NCI-H1694 treated with DMSO at 0.1 percent for 48 hours (cell line): Measurements from ENCODE around the gene ZHX3.
"Not testable (repeated sequence)": the region's sequence is repeated elsewhere in the genome, so short reads cannot be mapped to it uniquely, and the experiment has no call there.

ENCODE experiments used
- DNase-seq: peaks from one replicate; lab custom pipeline; 2025; lab: John Stamatoyannopoulos, UW

Gene ZHX3

DNA sequence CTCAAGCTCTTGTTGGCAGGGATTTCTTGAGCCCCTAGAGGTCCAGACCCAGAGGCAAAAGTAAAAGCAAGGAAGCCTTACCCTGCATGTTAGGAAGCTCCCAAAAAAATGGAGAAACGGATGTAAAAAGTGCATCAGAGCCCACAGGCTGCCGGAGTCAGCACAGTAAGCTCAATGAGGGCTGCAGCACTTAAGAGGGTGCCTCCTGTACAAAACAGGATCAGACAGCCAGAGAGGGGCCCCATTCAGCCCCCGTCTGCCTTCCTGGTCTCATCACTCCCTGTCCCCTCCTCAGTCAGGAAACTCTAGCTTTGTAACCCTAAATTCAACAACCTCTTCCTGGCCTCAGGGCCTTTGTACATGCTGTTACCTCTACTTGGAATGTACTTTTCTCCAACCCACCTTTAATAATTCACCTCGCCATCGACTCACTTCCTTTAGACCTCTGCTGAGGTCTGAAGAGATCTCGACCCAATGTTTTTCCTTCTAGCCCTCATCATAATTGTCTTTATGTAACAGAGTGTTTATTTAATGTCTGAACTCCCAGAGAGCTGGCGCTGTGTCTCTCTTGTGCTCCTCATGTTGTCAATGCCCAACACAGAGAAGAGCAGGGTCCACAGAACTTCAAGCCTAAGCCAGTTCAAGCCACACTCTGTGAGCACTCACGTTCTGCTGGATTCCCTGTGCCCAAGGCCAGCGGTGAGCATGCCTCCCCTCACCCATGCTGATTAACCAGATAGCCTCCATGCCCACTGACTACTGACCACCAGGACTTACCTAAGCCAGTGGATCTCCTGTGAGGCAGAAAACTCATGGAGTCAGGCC, 183.0 kb downstream of the ZHX3 start:
- no peak for DNase-seq

DNA sequence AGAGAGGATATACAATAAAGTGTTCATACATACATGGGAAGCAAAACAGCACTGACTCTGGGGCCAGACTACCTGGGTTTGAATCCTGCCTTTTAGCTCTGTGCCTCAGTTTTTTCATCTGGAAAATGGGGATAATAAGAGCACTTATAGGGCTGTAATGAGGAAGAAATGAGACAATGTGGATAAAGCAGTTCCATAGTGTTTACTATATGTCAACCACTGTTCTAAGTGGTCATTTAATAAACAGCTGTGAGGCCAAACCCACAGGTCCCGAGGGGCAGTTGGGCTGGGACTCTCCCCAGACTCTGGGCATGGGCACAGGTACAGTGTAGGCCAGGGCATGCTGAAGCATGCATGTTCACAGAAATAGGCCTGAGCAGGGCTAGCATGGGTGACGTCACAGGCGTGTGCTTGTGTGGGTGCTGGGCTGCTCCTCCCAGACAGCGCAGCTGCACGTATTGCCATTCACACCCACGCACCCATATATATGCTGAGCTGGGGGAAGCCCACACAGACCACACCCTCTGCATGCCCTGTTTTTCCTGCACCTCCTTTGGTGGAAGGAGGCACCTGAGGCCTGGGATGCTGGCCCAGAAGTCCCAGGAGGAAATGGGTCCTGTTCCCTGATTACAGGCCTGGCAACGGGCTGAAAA, 183.7 kb downstream of the ZHX3 start:
- DNase-seq = no peak

DNA sequence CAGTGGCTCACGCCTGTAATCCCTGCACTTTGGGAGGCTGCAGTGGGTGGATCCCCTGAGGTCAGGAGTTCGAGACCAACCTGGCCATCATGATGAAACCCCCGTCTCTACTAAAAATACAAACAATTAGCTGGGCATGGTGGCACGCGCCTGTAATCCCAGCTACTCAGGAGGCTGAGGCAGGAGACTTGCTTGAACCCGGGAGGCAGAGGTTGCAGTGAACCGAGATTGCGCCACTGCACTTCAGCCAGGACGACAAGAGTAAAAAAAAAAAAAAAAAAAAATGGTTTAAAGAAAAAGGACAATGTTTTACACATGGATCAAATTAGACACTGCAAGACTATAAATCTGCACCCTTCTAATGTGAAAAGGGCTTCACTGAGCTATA, 185.1 kb downstream of the ZHX3 start:
- DNase-seq = not testable (repeated sequence)

DNA sequence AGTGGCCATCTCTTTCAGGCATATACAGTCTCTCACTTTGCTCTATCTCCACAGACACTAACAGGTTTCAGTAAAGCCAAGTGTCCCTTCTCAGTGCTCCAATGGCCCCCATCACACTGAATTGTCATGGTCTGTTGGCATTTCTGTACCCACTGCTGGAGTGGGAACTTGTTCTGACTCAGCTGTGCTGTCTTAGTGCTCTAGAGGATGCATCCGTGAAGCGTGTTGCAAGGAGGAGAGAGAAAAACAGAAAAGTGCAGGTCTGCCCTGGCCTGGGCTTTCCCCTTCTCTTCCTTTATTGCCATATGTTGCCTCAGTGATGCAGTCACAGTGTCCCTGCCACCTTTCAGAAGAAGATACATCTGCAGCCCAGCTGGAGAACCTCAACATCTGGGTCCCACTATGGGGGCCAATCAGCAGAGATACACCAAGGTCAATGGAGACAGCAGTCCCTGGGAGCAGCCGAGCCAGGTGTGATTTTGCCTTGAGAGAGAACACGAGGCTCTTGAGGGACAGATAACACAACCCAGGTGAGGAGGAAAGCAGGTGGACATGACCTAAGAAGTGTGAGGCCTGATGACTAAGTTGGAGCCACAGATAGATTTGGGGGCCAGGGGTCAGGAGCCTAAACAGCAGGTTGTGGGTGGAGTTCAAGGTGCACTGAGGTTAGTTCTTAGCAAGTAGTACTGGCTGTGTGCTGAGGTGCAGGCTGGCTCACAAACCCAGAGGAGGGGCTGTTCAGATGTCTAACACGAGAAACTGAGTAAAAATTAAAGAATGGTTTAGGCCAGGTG, 185.7 kb downstream of the ZHX3 start:
- no peak for DNase-seq
